DND-41 (cell line): ENCODE measurements around the gene RAD51B.

Source experiments
- CTCF ChIP-seq: IDR thresholded peaks from 2 replicates; pipeline ENCODE4 v1.5.1; 2012; ENCODE audit warnings: borderline replicate concordance, low read length, moderate library complexity, mild to moderate bottlenecking; ENCODE audit not compliant: poor library complexity, severe bottlenecking; ENCODE audit errors: extremely low read depth
- EZH2 ChIP-seq: IDR thresholded peaks from 3 replicates; pipeline ENCODE4 v1.6.1; 2012; ENCODE audit warnings: borderline replicate concordance, low read depth, mild to moderate bottlenecking, moderate library complexity, low read length, inconsistent platforms; ENCODE audit not compliant: severe bottlenecking

DNA sequence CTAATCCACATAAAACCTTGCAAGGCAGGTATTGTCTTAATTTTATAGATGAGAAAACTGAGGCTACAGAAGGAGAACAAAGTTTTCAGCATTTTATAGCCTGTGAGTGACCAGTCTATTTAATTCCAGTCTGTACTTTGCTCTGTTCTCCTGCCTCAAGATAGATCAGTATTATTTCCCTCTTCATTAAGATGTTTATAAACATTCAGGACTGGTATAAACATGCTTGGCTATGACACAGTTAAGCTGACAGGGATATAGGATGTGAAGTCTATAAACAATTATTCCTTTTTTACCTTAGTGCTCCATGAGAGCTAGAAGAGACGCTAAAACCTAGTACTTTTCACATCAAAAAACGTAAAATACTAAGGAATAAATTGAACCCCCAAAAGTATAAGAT is 287.3 kb downstream of the RAD51B start:
- no peak for TF ChIP-seq CTCF
- no peak for TF ChIP-seq EZH2
